Lower leg skin (tissue), 3 donors: ENCODE data around the gene MYO3B.

Source experiments
- CTCF ChIP-seq, 3 donors: fragments of 450-650 bp; IDR thresholded peaks; one replicate each; pipeline ENCODE4 v1.5.1; 2016; ENCODE audit warnings: antibody characterized with exemption in 3 of 3, mild to moderate bottlenecking in 3 of 3, moderate library complexity in 2 of 3
- POLR2A ChIP-seq, 2 donors: fragments of 450-650 bp; IDR thresholded peaks; one replicate each; pipeline ENCODE4 v1.6.1; 2016 to 2017; ENCODE audit warnings: antibody characterized with exemption in 2 of 2, mild to moderate bottlenecking in 1 of 2, moderate library complexity in 1 of 2

- TF ChIP-seq CTCF (IDR thresholded peaks at IDR 0.05) (no peak), POLR2A (IDR thresholded peaks at IDR 0.05) (no peak)
Observed at GRCh38 chr2:170380267-170380666, 202.3 kb downstream of the MYO3B start.
